LNCaP clone FGC (cell line): ENCODE results near the gene LHFPL2.
"Not testable (repeated sequence)": the region's sequence is repeated elsewhere in the genome, so short reads cannot be mapped to it uniquely, and the experiment has no call there.

Experiments used
- DNase-seq: peaks from one replicate; pipeline ENCODE4 v3.0.0-alpha.2; 2011; ENCODE audit warnings: low read depth
- H3K4me3 ChIP-seq: 2 replicates; pipeline ENCODE4 v1.5.1; 2011; ENCODE audit warnings: mild to moderate bottlenecking, low read depth, low read length, control low read depth
- TF ChIP-seq, protein P1 (sequence below): IDR thresholded peaks from 2 replicates; pipeline ENCODE4 v1.5.1; 2012; ENCODE audit warnings: mild to moderate bottlenecking; ENCODE audit not compliant: control insufficient read depth, insufficient read depth; ENCODE audit errors: extremely low read depth

The LHFPL2 gene

DNA sequence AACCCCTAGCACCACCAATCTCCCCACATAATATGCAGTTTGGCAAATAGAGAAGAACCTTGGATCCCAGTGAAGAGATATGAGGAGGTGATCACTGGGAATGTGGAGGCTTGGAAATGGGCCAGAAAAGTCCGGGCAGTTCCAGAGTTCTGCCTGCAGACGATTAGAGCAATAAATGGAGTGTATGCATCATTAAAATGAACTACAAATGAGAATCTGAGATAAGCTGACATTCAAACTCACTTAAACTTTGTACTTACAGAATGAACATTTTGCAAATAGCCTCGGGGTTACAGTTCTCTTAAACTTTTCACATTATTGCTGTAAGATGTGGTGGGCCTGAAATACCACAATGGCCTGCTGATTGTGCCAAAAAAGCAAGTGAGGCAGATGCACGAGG is 23.0 kb upstream of the LHFPL2 start:
- H3K4me3 ChIP-seq, result no peak overlapping the region
- no peak for DNase-seq

DNA sequence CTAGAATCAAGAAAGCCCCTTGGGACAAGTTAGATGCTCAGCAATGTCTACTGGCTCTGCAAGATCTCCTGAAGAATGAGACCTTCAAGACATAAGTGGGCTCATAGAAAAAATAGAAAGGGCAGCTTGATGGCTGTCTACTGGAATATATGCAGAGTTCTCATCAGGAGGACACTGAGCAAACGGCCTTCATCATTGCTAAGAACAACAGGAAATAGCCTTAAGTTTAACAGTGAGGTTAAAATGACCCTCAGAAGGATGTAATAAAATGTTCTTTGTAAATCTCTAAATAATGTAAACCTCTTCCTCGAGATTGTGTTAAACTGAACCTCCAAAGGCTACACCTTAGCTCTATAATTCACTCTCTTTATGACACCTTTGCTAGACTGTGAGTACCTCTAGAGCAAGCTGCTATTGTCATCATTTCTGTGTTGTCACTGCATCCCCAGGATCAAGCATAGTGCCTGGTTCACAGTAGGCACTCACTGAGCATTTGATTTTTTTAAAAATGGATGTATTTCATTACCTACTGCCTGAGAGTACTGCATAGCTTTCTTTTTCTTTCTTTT is 22.2 kb upstream of the LHFPL2 start:
- TF ChIP-seq, protein P1, sequence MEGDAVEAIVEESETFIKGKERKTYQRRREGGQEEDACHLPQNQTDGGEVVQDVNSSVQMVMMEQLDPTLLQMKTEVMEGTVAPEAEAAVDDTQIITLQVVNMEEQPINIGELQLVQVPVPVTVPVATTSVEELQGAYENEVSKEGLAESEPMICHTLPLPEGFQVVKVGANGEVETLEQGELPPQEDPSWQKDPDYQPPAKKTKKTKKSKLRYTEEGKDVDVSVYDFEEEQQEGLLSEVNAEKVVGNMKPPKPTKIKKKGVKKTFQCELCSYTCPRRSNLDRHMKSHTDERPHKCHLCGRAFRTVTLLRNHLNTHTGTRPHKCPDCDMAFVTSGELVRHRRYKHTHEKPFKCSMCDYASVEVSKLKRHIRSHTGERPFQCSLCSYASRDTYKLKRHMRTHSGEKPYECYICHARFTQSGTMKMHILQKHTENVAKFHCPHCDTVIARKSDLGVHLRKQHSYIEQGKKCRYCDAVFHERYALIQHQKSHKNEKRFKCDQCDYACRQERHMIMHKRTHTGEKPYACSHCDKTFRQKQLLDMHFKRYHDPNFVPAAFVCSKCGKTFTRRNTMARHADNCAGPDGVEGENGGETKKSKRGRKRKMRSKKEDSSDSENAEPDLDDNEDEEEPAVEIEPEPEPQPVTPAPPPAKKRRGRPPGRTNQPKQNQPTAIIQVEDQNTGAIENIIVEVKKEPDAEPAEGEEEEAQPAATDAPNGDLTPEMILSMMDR, result no peak
- DNase-seq, result no peak
- H3K4me3 ChIP-seq, result no peak overlapping the region

More for the DNA sequence above, 23.0 kb upstream of the LHFPL2 start:
- TF ChIP-seq, protein P1, result no peak

DNA sequence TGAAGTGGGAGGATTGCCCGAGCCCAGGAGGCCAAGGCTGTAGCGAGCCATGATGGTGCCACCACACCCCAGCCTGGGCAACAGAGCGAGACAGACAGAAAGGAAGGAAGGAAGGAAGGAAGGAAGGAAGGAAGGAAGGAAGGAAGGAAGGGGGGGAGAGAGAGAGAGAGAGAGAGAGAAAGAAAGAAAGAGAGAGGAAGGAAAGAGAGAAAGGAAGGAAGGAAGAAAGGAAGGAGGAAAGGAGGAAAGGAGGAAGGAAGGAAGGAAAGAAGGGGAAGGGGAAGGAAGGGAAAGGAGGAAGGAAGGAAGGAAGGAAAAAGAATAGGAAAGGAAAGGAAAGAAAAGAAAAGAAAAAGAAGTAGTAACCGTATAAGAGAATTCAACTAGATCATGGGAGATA is 20.8 kb upstream of the LHFPL2 start:
- H3K4me3 ChIP-seq, result no peak overlapping the region
- TF ChIP-seq, protein P1, result no peak
- no peak for DNase-seq

DNA sequence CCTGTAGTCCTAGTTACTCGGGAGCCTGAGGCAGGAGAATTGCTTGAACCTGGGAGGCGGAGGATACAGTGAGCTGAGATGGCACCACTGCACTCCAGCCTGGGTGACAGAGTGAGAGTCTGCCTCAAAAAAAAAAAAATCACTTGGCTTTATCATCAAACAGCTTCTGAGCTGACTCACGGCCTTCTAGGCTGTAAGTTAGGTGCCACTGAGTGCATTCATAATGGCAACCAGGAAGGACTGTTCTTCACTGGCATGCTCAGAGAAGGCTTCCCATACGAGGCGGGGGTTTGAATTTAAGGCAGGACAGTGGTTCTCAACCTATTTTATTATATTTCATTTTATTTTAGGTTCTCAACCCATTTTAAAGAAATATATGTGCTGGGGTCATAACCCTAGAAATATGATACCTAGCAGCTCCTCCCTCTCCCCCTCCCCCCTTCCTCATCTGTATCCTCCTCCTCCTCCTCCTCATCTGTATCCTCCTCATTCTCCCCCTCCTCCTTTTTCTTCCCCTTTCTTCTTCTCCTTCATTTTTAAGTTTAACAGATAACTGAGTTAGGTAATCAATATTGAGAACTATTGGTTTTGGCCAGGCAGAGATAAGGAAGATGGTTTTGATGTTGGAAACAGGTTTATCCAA is 19.0 kb upstream of the LHFPL2 start:
- TF ChIP-seq, protein P1, result no peak
- no peak overlapping the region for H3K4me3 ChIP-seq
- no peak for DNase-seq

DNA sequence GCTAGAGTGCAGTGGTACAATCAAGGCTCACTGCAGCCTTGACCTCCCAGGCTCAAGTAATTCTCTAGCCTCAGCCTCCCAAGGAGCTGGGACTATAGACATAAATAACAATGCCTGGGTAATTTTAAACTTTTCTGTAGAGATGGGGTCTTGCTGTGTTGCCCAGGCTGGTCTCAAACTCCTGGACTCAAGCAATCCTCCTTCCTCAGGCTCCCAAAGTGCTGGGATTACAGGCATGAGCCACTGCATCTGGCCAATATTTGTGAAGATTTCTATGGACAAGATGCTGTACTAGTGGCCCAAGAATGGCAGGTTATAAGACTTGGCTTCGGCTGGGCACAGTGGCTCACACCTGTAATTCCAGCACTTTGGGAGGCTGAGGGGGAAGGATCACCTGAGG is 18.4 kb upstream of the LHFPL2 start:
- not testable (repeated sequence) for DNase-seq, H3K4me3 ChIP-seq

DNA sequence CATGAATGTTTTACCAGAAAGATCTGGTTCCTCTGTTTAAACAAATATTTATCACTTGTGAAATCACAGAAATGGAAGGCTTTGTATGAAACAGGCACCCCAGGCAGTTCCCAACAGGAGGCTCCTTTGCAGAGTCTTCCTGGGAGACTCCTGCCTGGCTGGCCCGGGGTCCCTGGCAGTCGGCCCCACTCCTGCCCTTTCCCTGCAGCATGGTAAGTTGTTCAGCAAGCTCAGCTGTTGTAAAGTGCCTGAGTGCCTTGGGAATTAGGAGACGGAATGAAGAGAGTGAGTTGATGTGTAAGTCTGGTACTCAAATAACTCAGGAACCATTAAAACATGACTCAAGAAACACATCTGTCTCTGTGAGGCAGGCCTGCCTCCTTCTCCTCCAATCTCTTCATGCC is 17.5 kb upstream of the LHFPL2 start:
- H3K4me3 ChIP-seq, result no peak overlapping the region
- no peak for DNase-seq
- TF ChIP-seq, protein P1, result no peak

DNA sequence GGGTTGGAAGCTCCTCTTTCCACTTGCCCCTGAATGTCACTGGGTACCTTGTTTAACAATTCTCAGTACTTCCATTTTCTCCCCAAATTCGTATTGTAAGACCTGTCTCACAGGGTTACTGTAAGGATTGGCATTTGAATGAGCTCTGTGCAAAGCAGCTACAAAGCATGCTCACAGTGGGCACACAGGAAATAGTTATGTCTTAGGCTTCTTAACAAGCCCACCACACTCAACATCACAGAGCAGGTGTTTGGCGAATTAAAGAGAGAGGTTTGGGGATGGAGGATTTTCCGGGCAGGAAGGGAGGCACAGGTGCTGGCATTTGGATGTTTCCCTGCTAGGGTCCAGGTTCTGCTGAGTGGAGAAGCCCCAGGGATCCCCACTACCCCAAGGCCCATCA is 17.0 kb upstream of the LHFPL2 start:
- no peak overlapping the region for H3K4me3 ChIP-seq
- DNase-seq, result no peak
- TF ChIP-seq, protein P1, result no peak
